GM19452 (cell line): ENCODE data around the gene KIRREL3.

ENCODE experiments used
- ATAC-seq: cut with Tn5 transposase; IDR thresholded peaks from one replicate; pipeline ENCODE4 v1.9.1; 2021; ENCODE audit not compliant: unreplicated experiment

KIRREL3 gene

DNA sequence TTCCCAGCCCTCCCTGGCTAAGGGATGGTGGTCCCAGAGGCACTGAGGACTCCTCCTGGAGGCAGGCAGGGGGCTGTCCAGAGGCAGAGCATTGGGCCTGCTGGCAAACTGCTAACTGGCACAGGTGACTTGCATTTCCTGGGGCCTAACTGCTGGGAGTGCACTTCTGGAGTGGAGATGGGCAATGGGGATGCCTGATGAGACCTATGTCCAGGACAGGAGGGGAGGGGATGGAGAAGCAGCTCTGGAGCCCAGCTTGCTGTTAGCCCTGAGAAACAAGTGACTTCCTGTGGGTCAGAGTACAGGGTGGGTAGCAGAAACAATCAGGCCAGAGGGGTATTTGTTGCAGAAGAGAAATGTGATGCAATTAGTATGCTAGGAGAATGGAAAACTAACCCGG lies 391.9 kb downstream of the KIRREL3 start:
- ATAC-seq: no peak

DNA sequence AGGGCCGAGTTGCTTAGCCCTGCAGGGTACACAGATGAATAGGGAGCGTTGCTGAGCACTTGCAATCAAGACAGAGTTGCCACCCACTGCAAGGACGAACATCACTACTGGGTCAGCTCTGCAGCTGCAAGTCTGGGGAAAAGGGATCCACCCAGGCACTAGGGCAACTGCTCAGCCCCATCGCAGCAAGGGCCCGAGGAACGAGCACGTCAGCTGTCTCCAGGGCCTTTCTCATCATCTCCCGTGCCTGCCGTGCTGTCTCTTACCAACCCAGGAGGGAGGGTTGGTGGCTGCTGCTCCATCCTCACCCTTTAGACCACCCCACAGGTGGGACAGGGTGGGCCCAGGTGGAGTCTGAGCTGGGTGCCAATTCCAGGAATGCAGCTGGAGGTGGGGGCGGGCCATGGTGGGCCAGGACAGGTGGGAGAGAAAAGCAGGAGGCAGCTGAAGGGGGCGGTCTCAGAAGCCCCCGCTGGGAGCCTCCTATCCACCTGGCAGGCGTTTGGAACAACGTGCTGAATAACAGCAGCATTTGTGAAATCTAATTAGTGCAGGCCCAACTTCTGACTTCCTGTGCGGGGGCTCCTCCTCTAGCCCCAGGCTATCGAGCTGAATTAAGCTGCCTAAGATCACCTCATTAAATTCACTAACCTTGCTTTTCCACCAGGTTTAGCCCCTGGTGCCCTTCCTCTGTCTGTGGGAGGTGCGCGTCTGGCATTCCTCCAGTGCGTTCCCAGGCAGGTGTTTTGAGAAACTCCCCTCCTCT lies 392.6 kb downstream of the KIRREL3 start:
- ATAC-seq: no peak

DNA sequence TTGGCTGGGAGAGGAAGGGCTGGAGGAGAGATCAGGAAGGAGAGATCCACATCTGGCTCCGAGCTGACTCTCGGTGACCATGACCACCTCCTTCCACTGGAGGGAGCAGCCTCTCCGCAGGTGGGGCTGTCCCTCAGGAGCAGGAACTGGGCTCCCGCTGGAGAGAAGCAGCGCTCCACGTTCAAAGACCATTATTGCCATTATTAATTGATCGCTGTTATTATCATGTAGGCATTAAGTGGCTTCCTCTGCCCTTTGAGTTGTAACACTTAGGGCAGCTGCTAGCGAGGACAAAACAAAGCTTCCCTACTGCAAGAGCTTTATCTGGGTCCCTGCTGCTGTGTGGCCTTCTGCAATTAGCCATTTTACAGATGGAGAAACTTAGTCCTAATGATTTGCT lies 393.2 kb downstream of the KIRREL3 start:
- peak; percentile 64 for ATAC-seq

DNA sequence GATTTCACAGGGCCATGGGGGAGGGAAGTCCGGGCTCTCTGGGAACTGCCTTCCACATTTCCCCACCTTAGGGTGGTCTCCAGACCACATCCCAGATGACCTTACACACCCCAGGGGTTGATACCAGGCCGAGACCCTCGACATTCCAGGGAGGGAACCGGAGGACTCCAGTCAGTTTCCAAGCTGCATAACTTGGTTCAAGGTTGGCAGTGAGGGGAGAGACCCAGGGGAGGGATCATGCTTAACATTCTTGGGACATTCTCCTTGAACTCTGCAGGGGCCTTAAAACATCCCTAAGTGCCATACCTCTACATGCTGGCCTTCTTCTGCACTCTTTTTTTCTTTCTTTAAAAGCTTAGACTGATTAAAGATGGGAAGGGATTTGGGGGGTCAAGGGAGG lies 394.1 kb downstream of the KIRREL3 start:
- no peak for ATAC-seq

DNA sequence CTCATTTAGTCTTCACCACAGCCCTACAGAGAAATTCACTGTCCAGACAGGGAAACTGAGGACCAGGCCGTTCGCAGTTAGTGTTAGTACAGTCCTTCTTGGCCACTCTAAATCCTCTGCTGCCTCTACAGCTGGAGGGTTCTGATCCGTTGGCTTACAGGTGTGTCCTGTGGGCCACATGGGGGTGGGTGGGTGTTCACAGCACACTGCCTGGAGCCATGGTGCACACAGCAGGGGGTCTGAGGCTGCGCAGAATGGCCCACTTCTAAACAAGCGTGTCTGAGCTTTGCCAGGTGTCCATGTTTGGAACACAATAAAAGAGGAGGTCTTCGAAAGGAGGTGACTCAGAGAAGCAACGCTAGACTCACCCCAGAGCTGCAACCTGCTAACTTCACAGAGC lies 396.1 kb downstream of the KIRREL3 start:
- no peak for ATAC-seq

DNA sequence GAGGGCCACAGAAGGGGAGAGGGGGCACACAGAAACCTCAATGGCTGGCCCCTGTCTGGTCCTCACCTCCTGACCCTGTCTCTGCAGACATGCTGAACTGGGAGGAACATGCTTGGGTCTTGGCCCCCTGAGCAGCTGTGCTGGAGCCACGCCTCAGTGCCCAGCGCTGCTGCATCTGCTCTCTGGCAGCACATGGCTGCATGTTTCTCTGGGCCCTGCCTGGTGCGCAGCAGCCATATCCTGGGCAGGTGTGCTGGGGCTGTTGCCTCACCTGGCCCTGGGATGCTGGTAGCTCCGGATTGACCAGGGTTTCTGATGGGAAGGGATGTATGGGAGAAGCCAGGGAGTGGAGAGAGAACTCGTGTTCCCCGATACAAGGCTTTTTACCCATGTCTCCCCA lies 397.1 kb downstream of the KIRREL3 start:
- ATAC-seq: no peak

DNA sequence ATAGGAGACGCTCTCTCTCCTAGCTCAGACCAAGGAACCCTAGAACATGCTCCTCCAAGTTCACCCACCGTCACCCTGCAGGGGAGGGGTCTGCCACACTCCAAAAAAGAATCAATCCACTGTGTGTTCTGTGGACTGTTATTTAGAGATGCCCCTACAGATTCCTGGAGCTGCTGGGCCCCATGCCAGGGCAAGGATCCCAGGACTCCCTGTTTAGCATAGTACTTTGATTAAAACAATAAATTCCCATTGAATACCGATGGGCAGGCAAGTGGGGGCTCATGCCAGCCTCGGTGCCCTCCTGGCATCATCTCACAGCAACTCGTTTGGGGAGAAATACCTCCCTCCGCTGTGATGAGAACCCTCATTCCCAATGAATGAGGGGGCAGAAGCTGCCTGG lies 397.6 kb downstream of the KIRREL3 start:
- ATAC-seq: no peak

DNA sequence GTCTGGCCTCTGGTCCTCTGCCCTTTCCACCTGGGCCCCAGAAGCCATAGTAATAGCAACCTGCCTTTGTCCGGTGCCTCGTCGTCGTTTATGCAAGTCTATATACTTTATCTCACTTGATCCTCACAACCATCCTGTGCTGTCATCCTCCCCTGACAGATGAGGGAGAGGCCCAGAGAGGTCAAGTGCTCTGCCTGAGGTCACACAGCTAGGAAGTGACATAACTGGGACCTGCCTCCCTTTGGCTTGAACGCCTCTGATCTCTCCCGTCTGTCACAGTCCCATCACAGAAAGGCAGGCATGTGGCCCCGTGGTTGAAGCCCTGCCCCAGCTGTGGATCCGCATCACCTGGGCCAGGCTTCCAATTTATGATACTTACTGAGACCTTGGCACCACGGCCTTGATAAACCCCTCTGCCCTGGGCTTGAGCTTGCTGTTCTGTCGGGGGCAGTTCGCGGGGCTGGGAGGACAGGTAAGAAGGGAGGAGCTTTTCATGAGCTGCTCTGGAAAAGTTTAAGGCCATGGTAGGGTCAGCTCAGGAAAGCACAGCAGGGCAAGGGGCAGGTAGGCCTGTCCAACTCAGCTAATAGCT lies 398.1 kb downstream of the KIRREL3 start:
- no peak for ATAC-seq

DNA sequence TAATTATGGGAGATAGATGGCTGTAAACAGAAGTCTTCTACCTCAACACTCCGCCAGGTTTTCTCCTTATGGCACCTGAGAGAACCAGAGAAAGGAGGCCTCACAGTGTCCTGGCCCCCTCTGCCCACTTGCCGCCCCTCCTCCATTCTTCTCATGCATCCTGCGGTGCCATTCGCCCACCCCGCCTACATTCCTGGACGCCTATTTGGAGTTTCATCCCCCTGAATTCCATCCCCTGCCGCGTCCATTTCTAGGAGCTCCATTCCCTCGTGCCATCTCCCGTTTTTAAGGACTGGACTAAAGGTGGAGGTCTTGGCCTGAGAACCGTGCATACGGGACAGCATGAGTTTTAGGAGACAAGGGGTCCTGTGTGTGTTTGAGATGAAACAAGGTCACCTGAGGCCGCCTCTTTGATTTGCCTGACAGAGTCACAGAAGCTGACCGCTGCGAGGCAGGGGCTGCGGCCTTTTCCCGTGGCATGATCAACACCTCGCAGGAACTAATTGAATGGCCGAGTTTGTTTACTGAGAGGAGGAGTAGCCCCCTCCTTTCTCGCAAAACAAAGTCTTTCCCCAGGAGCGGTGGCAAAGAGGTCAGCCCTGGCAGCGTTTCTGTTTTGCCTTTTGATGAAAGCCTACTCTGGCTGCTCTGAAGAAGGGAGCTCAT lies 398.9 kb downstream of the KIRREL3 start:
- ATAC-seq: no peak

DNA sequence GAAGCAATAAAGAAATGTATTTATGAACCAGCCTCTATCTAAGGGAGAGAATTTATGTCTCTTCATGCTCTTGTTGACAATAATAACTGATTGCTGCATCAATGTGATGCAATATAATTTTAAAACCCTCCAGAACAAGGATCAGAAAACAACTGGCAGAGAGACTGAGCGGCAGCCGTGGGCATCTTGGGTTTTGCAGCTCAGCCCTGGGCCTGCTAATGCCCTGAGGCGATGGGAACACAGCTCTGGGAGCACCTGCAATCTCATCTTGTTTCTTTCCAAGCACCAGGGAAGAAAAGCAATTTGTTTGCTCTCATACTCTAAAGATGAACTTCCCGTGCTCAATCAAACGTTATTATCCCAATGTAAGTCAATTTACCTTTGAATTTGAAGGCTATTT lies 399.4 kb downstream of the KIRREL3 start:
- ATAC-seq: no peak

DNA sequence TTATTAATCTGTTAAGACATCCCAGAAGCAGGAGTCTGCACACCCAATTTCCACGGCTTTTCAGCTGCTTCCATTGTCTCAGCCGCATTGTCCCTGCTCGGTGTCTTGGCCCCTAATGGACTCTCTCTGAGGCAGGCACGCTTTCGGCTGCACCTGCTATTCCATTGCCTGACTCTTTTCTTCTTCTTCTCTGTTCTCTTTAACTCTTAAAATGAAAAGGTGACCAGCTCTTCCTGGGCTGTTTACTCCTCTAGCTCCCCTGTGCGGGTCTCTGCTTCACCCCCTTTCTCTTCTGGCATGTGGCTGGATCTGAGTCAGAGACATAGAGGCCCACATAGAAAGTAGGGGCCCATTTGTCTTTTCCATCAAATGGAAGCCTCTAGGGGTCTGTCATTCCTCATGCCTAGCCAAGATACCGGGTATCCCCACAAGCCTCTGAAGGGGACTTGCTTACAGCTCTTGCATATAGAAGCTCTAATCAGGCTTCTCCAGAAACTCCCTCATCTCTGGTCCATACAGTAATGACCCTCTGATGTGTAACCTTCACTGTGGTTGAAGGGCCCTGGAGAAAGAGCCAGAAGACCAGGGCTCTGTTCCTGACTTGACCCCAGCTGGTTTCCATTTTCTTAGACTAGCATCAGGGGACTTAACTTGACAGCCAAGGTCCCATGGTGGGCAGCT lies 401.2 kb downstream of the KIRREL3 start:
- no peak for ATAC-seq

DNA sequence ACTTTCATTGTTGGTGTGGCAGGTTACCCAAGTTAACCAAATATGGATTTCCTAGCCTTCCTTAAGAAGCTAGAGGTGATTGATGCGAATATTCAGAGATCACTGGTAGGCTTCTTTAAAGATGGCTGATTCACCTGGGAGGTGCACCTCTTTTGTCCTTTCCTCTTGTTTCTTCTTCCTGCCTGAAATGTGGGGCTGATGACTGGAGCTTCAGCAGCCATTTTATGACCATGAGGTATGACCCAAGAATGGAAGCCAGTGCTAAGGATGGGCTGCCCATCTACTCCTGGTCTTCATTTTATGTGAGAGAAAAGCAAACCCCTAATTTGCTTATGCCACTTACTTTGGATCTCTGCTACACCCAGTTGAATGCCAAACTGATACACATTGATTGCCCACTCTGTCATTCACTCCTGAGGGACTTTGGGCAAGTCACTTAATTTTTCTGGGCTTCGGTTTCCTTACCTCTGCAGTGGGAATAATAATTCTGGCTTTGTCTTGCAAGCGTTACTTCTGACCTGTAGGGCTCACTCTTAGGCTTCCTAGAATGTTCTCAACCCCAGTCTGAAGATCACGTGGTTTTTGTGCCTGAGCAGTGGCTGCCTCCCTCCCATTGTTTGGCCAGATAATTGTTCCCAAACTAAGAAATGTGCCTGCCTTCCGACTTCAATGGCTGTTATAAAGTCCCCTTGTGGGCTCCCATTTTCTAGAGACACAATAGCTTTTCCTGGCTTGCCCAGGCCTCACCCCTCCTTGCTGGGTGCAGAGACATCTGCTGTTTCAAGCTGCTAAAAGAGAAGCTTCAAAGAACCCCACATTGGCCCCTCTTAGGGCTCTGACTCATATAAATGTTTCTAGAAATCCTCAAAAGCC lies 402.0 kb downstream of the KIRREL3 start:
- ATAC-seq: no peak

DNA sequence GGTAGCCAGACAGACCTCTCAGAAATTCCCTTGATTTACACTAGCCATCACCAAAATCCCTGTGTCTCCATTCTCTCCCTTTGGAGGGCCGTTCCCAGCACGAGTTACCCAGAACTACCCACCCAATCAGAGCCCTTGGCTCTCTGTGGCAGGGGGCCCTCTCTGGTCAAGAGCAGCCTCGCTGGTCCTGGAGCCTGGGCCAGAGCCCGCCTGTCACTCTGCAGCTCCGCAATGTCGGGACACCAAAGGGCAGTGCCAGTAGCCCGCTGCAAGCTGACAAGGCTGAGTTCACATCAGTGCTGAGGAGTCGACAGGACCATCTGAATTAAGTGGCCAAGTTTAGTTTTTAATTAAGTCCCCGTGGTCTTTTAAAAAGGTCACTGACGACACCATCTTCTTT lies 403.5 kb downstream of the KIRREL3 start:
- no peak for ATAC-seq

DNA sequence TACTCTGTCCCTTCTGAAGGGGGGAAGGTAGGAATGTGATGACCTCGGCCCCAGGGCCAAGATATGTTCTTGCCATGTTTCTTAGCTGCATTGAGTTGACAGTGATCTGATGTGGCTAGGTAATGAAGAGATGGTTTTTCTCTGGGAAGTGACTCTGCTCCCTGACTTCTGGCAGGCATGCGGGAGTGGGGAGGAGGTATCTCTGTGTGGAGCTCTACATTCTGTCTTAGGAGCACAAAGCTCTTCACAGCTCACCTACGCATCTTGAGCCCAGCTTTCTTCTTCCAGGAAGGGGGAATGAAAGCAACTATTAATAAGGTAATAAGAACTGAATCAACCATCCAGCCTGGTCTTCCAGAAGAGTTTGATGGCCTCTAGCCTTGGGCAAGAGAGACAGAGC lies 404.1 kb downstream of the KIRREL3 start:
- ATAC-seq: no peak

DNA sequence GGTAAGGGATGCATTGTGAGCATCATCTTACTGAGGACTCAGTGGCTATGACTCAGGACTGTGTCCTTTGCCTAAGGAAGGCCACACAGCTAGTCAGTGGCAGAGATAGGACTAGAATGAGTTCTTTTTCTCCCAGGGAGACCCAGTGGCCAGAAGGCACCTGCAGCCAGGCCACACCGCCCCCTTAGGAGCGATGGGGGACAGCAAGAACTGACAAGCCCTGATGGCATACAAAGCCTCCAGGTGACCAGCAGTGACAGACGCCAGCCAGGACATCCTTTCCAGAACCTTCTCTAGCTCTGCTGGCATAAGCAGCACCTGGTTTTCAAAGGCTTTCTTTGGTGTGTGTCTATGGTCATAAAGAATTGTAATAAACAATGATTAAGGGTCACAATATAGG lies 405.0 kb downstream of the KIRREL3 start:
- no peak for ATAC-seq

DNA sequence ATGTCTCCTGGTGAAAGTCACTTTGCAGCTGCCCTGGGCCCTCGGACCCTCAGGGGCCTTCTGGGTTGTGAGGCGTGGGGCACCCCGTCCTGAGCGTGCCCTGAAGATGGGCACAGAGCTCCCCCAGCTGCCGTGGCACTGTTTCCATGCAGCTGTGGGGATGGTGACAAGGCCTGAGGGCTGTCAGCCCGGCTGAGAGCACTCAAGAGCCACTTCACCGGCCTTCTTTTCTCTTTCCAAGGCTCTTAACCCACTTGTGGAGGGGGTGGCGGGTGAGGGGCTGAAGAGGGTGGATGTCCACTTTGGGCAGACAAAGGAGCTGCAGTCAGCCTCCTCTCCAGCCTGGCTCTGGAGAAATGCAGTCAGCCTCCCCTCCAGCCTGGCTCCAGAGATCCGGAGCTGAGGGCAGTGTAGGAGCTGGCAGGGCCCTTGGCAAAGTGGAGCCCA lies 405.6 kb downstream of the KIRREL3 start:
- ATAC-seq: no peak

DNA sequence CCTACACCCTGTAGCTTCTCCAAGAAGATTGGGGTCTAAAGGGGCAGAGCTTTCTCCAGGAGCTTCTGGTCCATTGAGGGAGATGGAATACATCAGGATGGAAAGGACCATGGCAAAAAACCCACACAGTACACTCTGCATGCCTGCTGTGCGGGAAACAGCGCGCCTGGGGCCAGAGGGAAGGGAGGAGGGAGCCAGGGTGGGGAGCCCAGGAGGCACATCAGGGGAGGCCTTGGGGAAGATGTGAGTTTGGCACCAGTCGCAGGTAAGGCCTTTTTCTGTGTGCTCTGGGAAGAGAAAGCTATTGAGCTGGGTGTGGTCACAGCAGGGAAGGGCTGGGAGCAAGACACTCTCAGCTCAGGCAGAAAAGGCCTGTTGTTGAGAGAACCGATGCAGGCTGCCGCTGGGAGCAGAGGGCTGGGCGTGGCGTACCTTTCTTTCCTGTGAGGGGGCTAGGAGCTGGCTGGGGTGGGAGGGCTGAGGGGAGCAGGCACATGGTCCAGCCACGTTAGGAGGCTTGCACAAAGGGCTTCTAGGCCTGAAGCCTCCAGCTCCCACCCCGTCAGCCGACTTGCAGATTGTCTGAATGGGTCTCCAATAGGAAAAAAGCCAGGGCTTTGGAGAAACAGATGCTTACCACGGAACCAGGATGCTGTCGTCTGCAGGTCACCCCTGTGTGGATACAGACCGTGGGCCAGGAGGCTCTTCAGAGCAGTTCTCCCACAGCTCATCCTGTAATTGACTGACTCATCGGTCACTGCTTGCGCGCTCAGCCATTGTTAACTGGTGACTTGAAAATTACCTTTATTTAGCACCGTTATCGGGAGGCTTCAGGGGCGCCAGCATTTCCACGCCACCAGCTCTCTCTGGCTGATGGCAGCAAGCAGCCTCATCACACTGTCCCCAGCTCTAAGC lies 407.8 kb downstream of the KIRREL3 start:
- ATAC-seq: no peak

DNA sequence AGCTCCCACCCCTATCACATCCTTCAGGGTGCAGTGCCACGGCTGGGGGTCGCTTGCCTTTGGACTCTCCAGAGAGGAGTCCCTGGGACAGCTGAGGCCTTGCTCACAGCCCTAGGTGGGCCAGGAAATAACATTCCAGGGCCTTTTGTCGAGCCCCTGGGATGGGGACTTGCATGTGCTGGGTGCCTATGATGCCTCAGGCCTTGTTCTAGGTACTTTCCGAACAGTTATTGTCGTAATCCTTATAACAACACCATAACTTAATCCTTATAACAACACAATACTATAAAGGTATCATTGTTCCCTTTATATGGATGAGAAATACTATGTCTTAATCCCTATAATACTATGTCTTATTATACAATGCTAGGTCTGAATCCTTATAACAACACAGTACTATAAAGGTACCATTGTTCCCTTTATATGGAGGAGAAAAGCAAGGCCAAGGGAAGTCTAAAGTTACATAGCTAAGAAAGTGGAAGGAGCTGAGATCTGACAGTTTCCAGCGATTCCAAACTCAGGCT lies 408.5 kb downstream of the KIRREL3 start:
- ATAC-seq: no peak

DNA sequence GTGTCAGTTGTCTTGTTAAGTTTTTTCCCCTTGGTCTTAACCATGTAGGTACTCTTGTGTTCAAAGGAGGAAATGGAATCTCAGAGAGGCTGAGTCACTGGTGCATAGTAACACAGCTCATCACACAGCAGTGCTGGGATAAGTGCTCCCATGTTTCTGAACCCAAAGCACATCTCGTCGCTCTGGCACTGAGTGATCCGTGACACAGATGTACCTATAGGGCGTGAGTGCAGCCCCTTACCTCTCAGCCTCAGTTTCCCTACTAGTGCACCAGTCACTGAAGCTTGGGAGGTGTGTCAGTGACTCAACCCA lies 411.1 kb downstream of the KIRREL3 start:
- no peak for ATAC-seq
